Liver (tissue), 9 donors: ENCODE data around the gene SLC44A1. TPM values are rescaled to one million over a fixed set of nuclear protein-coding genes. Genes with fewer than 3 reads are reported as not detected.

Experiments used
- DNase-seq: peaks from one replicate; pipeline ENCODE4 v3.0.0-alpha.2; 2017; ENCODE audit warnings: low spot score
- H3K27ac ChIP-seq, 2 donors: one replicate each; pipeline ENCODE4 v1.7.0; 2013; ENCODE audit warnings: inconsistent platforms in 2 of 2, low read length in 2 of 2, control low read depth in 1 of 2, low read depth in 1 of 2, mild to moderate bottlenecking in 1 of 2
- H3K27me3 ChIP-seq, 4 donors: one replicate each; pipeline versions ENCODE4 v1.6.1 to v1.7.0; 2013; ENCODE audit warnings: low read length in 3 of 4, inconsistent platforms in 1 of 4, mild to moderate bottlenecking in 1 of 4, moderate library complexity in 1 of 4; ENCODE audit not compliant: control insufficient read depth in 4 of 4, insufficient read depth in 4 of 4
- H3K36me3 ChIP-seq, 4 donors: one replicate each; pipeline versions ENCODE4 v1.6.1 to v1.7.0; 2013; ENCODE audit warnings: low read length in 3 of 4, mild to moderate bottlenecking in 3 of 4, low read depth in 1 of 4, moderate library complexity in 1 of 4; ENCODE audit not compliant: control insufficient read depth in 4 of 4, insufficient read depth in 3 of 4
- H3K4me1 ChIP-seq, 4 donors: one replicate each; pipeline versions ENCODE4 v1.6.1 to v1.7.0; 2013; ENCODE audit warnings: low read length in 3 of 4, mild to moderate bottlenecking in 3 of 4, moderate library complexity in 1 of 4; ENCODE audit not compliant: control insufficient read depth in 4 of 4, insufficient read depth in 4 of 4
- H3K4me3 ChIP-seq, 3 donors: one replicate each; pipeline versions ENCODE4 v1.6.1 to v1.7.0; 2013; ENCODE audit warnings: low read length in 3 of 3, control low read depth in 1 of 3, low read depth in 1 of 3, mild to moderate bottlenecking in 1 of 3
- H3K9ac ChIP-seq, 2 donors: one replicate each; pipeline ENCODE4 v1.7.0; 2013; ENCODE audit warnings: low read length in 2 of 2, mild to moderate bottlenecking in 2 of 2, moderate library complexity in 2 of 2, control low read depth in 1 of 2, low read depth in 1 of 2
- H3K9me3 ChIP-seq, 4 donors: one replicate each; pipeline versions ENCODE4 v1.6.1 to v1.7.0; 2013; ENCODE audit warnings: low read length in 3 of 4; ENCODE audit not compliant: control insufficient read depth in 4 of 4
- EGR1 ChIP-seq, 2 donors: IDR thresholded peaks; 2 replicates each; pipeline ENCODE4 v1.6.1; 2016 to 2018; ENCODE audit warnings: antibody characterized with exemption in 2 of 2, low read depth in 2 of 2
- FOXA1 ChIP-seq: IDR thresholded peaks from 2 replicates; pipeline ENCODE4 v1.6.1; 2016; ENCODE audit warnings: antibody characterized with exemption
- FOXA2 ChIP-seq: IDR thresholded peaks from 2 replicates; pipeline ENCODE4 v1.6.1; 2016; ENCODE audit warnings: antibody characterized with exemption
- GABPA ChIP-seq, 2 donors: IDR thresholded peaks in 1 of 2; conservative IDR thresholded peaks in 1 of 2; 2 replicates each; pipeline ENCODE4 v1.6.1; 2016; ENCODE audit warnings: antibody characterized with exemption in 2 of 2, mild to moderate bottlenecking in 1 of 2, moderate library complexity in 1 of 2
- HNF4A ChIP-seq, 2 donors: conservative IDR thresholded peaks; 2 replicates each; pipeline ENCODE4 v1.6.1; 2016; ENCODE audit warnings: antibody characterized with exemption in 2 of 2, mild to moderate bottlenecking in 2 of 2
- HNF4G ChIP-seq: IDR thresholded peaks from 2 replicates; pipeline ENCODE4 v1.6.1; 2016; ENCODE audit warnings: antibody characterized with exemption
- JUND ChIP-seq, 2 donors: IDR thresholded peaks; 2 replicates each; pipeline ENCODE4 v1.6.1; 2016; ENCODE audit warnings: antibody characterized with exemption in 2 of 2
- NR2F2 ChIP-seq: IDR thresholded peaks from 2 replicates; pipeline ENCODE4 v1.6.1; 2016; ENCODE audit warnings: antibody characterized with exemption
- RAD21 ChIP-seq, 2 donors: IDR thresholded peaks; 2 replicates each; pipeline ENCODE4 v1.6.1; 2016; ENCODE audit warnings: antibody characterized with exemption in 2 of 2, mild to moderate bottlenecking in 2 of 2
- RXRA ChIP-seq, 2 donors: IDR thresholded peaks; 2 replicates each; pipeline ENCODE4 v1.6.1; 2017 to 2018; ENCODE audit warnings: antibody characterized with exemption in 2 of 2, mild to moderate bottlenecking in 1 of 2
- SP1 ChIP-seq: IDR thresholded peaks from 2 replicates; pipeline ENCODE4 v1.6.1; 2018; ENCODE audit warnings: antibody characterized with exemption, mild to moderate bottlenecking
- TAF1 ChIP-seq: conservative IDR thresholded peaks from 2 replicates; pipeline ENCODE4 v1.6.1; 2016; ENCODE audit warnings: antibody characterized with exemption, mild to moderate bottlenecking
- YY1 ChIP-seq: IDR thresholded peaks from 2 replicates; pipeline ENCODE4 v1.6.1; 2016; ENCODE audit warnings: antibody characterized with exemption, mild to moderate bottlenecking
- WGBS: extraction: QIAGEN DNeasy Blood & Tissue Kit; methylation state at CpG from one replicate; pipeline ENCODE4 v1.1.7; 2013; 5-methylcytosine and 5-hydroxymethylcytosine counted together
- polyA plus RNA-seq, 2 donors: library from polyadenylated mRNA; stranded (reverse) in 1 of 2; unstranded in 1 of 2; fragments of 200-250 nt in 1 of 2; fragments of >200 nt in 1 of 2; fragmentation: Nextera tagmentation in 1 of 2; extraction: Ambion mirVana in 1 of 2; gene quantifications; one replicate each; pipeline versions ENCODE4 v1.2.1 to v1.2.3, GENCODE V29; 2013 to 2015
- total RNA-seq, 2 donors: library from RNA; depleted of rRNA; stranded (reverse); fragments of >200 nt; gene quantifications; one replicate each; pipeline ENCODE4 v1.2.3, GENCODE V29; 2014
- TF ChIP-seq, protein P1 (sequence below): IDR thresholded peaks from 2 replicates; pipeline ENCODE4 v1.6.1; 2016; ENCODE audit warnings: antibody characterized with exemption
- TF ChIP-seq, protein P2 (sequence below): fragments of 150-350 bp; IDR thresholded peaks from 2 replicates; pipeline ENCODE4 v1.5.1; 2017; ENCODE audit warnings: improper control_type of control experiment, low read depth, low read length; ENCODE audit not compliant: missing input control
- TF ChIP-seq, protein P3 (sequence below): IDR thresholded peaks from 2 replicates; pipeline ENCODE4 v1.6.1; 2016; ENCODE audit warnings: antibody characterized with exemption
- TF ChIP-seq, protein P4 (sequence below): IDR thresholded peaks from 2 replicates; pipeline ENCODE4 v1.6.1; 2016; ENCODE audit warnings: antibody characterized with exemption, mild to moderate bottlenecking
- TF ChIP-seq, protein P5 (sequence below): IDR thresholded peaks from 2 replicates; pipeline ENCODE4 v1.6.1; 2016; ENCODE audit warnings: antibody characterized with exemption
- donor health status: healthy.
- donor health status: healthy.
- donor health status: healthy.
- donor health status: healthy.
- donor health status: healthy.

The SLC44A1 gene
- total and polyA plus RNA-seq, 4 donors, result 18.1 to 73.1 (median 53.1) TPM

DNA sequence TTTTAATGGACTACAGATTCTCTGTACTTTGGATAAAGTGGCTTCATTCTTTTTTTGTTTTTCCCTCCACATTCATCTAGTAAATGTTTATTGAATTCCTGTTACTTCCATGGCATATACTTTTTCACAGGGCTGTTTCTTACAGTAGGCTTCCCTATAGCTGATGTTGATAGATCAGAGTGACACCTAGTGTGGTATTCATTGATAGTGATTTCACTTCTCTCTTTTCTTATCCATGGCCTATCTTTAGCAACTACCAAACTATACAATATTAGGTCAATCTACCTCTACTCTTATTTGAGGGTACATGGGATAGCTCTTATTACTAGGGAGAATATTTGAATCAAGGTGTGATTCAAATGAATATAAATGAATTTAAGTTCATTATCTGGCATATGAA lies 239.2 kb downstream of the SLC44A1 start:
- H3K36me3 ChIP-seq, result no peaks in the 10 kb centered on the region
- no peak overlapping the region for H3K9ac ChIP-seq
- no peak for DNase-seq
- H3K4me1 ChIP-seq, result no peaks in the 10 kb centered on the region
- no peaks in the 10 kb centered on the region for H3K9me3 ChIP-seq
- TF ChIP-seq TAF1 (no peak), FOXA1 (no peak), RAD21 (IDR thresholded peaks at IDR 0.05) (peak; percentile 16 to 21), GABPA (IDR thresholded peaks at IDR 0.05 in 1 of 2, conservative IDR thresholded peaks at IDR 0.05 in 1 of 2) (no peak), NR2F2 (no peak), EGR1 (IDR thresholded peaks at IDR 0.05; ENCODE audit: low read depth in 2 of 2) (no peak)
- TF ChIP-seq, protein P1, sequence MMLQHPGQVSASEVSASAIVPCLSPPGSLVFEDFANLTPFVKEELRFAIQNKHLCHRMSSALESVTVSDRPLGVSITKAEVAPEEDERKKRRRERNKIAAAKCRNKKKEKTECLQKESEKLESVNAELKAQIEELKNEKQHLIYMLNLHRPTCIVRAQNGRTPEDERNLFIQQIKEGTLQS, result no peak
- no peak overlapping the region for H3K27ac ChIP-seq
- no peaks in the 10 kb centered on the region for H3K27me3 ChIP-seq
- H3K4me3 ChIP-seq, result no peak overlapping the region

DNA sequence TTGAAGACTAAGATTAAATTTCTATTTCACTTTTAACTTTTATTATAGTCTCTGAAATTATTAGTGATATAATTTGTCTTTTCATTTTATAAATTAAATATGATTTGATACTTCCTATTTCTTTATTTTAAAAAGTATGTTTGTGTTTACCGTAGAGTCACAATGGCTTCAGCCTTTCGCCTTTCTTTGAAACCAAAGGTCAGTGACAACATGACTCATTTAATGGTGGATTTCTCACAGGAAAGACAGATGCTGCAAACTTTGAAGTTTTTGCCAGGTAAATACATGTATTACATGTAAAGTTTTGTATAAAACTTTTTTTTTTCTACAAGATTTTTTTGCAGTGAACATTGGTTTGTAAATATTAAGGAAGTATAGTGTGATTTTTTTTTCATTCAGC lies 239.8 kb downstream of the SLC44A1 start:
- no peaks in the 10 kb centered on the region for H3K4me1 ChIP-seq
- no peak overlapping the region for H3K27ac ChIP-seq
- H3K36me3 ChIP-seq, result no peaks in the 10 kb centered on the region
- TF ChIP-seq, protein P2, sequence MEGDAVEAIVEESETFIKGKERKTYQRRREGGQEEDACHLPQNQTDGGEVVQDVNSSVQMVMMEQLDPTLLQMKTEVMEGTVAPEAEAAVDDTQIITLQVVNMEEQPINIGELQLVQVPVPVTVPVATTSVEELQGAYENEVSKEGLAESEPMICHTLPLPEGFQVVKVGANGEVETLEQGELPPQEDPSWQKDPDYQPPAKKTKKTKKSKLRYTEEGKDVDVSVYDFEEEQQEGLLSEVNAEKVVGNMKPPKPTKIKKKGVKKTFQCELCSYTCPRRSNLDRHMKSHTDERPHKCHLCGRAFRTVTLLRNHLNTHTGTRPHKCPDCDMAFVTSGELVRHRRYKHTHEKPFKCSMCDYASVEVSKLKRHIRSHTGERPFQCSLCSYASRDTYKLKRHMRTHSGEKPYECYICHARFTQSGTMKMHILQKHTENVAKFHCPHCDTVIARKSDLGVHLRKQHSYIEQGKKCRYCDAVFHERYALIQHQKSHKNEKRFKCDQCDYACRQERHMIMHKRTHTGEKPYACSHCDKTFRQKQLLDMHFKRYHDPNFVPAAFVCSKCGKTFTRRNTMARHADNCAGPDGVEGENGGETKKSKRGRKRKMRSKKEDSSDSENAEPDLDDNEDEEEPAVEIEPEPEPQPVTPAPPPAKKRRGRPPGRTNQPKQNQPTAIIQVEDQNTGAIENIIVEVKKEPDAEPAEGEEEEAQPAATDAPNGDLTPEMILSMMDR, result no peak
- no peaks in the 10 kb centered on the region for H3K9me3 ChIP-seq
- H3K9ac ChIP-seq, result no peak overlapping the region
- H3K4me3 ChIP-seq, result no peak overlapping the region
- DNase-seq, result no peak
- H3K27me3 ChIP-seq, result no peaks in the 10 kb centered on the region
- WGBS, result 93% methylated on average over 2 of the region's 2 CpGs

DNA sequence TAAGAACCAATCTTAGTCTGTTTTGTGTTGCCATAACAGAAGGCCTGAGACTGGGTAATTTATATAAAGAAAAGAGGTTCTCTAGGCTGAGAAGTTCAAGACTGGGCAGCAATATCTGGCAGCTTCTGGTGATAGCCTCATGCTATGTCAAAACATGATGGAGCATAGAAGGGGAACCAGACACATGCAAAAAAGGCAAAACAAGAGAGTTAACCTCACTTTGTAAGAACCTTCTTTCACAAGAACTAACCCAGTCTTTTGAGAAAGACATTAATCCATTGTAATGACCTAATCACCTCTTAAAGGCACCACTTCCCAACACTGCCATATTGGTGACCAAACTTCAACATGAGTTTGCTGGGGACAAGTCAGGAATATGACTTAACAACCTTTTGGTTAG lies 240.7 kb downstream of the SLC44A1 start:
- Histone ChIP-seq H3K27me3 (no peaks in the 10 kb centered on the region), H3K27ac (no peak overlapping the region), H3K4me3 (no peak overlapping the region), H3K9ac (no peak overlapping the region), H3K4me1 (no peaks in the 10 kb centered on the region), H3K9me3 (no peaks in the 10 kb centered on the region), H3K36me3 (no peaks in the 10 kb centered on the region)
- TF ChIP-seq, protein P2, result no peak
- TF ChIP-seq FOXA2 (no peak), RAD21 (IDR thresholded peaks at IDR 0.05) (no peak), RXRA (IDR thresholded peaks at IDR 0.05) (no peak), SP1 (no peak), TAF1 (no peak), YY1 (no peak), FOXA1 (no peak), NR2F2 (no peak), HNF4G (no peak), HNF4A (conservative IDR thresholded peaks at IDR 0.05) (no peak), JUND (IDR thresholded peaks at IDR 0.05) (no peak), GABPA (IDR thresholded peaks at IDR 0.05 in 1 of 2, conservative IDR thresholded peaks at IDR 0.05 in 1 of 2) (no peak), EGR1 (IDR thresholded peaks at IDR 0.05; ENCODE audit: low read depth in 2 of 2) (no peak)
- TF ChIP-seq, protein P1, result no peak
- TF ChIP-seq, protein P3, sequence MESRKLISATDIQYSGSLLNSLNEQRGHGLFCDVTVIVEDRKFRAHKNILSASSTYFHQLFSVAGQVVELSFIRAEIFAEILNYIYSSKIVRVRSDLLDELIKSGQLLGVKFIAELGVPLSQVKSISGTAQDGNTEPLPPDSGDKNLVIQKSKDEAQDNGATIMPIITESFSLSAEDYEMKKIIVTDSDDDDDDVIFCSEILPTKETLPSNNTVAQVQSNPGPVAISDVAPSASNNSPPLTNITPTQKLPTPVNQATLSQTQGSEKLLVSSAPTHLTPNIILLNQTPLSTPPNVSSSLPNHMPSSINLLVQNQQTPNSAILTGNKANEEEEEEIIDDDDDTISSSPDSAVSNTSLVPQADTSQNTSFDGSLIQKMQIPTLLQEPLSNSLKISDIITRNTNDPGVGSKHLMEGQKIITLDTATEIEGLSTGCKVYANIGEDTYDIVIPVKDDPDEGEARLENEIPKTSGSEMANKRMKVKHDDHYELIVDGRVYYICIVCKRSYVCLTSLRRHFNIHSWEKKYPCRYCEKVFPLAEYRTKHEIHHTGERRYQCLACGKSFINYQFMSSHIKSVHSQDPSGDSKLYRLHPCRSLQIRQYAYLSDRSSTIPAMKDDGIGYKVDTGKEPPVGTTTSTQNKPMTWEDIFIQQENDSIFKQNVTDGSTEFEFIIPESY, result no peak
- TF ChIP-seq, protein P4, sequence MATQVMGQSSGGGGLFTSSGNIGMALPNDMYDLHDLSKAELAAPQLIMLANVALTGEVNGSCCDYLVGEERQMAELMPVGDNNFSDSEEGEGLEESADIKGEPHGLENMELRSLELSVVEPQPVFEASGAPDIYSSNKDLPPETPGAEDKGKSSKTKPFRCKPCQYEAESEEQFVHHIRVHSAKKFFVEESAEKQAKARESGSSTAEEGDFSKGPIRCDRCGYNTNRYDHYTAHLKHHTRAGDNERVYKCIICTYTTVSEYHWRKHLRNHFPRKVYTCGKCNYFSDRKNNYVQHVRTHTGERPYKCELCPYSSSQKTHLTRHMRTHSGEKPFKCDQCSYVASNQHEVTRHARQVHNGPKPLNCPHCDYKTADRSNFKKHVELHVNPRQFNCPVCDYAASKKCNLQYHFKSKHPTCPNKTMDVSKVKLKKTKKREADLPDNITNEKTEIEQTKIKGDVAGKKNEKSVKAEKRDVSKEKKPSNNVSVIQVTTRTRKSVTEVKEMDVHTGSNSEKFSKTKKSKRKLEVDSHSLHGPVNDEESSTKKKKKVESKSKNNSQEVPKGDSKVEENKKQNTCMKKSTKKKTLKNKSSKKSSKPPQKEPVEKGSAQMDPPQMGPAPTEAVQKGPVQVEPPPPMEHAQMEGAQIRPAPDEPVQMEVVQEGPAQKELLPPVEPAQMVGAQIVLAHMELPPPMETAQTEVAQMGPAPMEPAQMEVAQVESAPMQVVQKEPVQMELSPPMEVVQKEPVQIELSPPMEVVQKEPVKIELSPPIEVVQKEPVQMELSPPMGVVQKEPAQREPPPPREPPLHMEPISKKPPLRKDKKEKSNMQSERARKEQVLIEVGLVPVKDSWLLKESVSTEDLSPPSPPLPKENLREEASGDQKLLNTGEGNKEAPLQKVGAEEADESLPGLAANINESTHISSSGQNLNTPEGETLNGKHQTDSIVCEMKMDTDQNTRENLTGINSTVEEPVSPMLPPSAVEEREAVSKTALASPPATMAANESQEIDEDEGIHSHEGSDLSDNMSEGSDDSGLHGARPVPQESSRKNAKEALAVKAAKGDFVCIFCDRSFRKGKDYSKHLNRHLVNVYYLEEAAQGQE, result no peak
- TF ChIP-seq, protein P5, sequence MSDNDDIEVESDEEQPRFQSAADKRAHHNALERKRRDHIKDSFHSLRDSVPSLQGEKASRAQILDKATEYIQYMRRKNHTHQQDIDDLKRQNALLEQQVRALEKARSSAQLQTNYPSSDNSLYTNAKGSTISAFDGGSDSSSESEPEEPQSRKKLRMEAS, result no peak
- DNase-seq, result no peak
